Neutrophil (primary cell): ENCODE measurements around the gene PSMG3.
A peak's percentile ranks its signal among the peaks of the same experiment; 100 is the strongest.

Experiments
- H3K27ac ChIP-seq: fragments of 200-600 bp; sonication (generic); 2 replicates; pipeline ENCODE4 v1.5.1; 2016; ENCODE audit warnings: mild to moderate bottlenecking, moderate library complexity
- H3K27me3 ChIP-seq: fragments of 200-600 bp; sonication (generic); 2 replicates; pipeline ENCODE4 v1.6.0; 2016; ENCODE audit warnings: mild to moderate bottlenecking
- H3K36me3 ChIP-seq: fragments of 200-600 bp; sonication (generic); 2 replicates; pipeline ENCODE4 v1.5.1; 2017
- H3K4me1 ChIP-seq, 2 experiments: fragments of 200-600 bp in 1 of 2; sonication (generic) in 1 of 2; 1 replicate in 1 of 2; 2 replicates in 1 of 2; pipeline versions ENCODE4 v1.5.1 to v1.6.1; 2013 to 2016; ENCODE audit warnings: low read depth in 1 of 2, low read length in 1 of 2, mild to moderate bottlenecking in 1 of 2, moderate library complexity in 1 of 2; ENCODE audit not compliant: control insufficient read depth in 1 of 2, insufficient read depth in 1 of 2
- H3K4me3 ChIP-seq, 2 experiments: fragments of 200-600 bp in 1 of 2; sonication (generic) in 1 of 2; 1 replicate in 1 of 2; 2 replicates in 1 of 2; pipeline ENCODE4 v1.5.1; 2013 to 2016; ENCODE audit warnings: low read depth in 1 of 2, low read length in 1 of 2, mild to moderate bottlenecking in 1 of 2, moderate library complexity in 1 of 2
- H3K9me3 ChIP-seq: fragments of 200-600 bp; sonication (generic); 2 replicates; pipeline ENCODE4 v1.5.1; 2016
- TF ChIP-seq, protein P1 (sequence below): fragments of 200-600 bp; sonication (generic); IDR thresholded peaks from 2 replicates; pipeline ENCODE4 v1.5.1; 2016; ENCODE audit warnings: antibody characterized with exemption

Gene PSMG3

DNA sequence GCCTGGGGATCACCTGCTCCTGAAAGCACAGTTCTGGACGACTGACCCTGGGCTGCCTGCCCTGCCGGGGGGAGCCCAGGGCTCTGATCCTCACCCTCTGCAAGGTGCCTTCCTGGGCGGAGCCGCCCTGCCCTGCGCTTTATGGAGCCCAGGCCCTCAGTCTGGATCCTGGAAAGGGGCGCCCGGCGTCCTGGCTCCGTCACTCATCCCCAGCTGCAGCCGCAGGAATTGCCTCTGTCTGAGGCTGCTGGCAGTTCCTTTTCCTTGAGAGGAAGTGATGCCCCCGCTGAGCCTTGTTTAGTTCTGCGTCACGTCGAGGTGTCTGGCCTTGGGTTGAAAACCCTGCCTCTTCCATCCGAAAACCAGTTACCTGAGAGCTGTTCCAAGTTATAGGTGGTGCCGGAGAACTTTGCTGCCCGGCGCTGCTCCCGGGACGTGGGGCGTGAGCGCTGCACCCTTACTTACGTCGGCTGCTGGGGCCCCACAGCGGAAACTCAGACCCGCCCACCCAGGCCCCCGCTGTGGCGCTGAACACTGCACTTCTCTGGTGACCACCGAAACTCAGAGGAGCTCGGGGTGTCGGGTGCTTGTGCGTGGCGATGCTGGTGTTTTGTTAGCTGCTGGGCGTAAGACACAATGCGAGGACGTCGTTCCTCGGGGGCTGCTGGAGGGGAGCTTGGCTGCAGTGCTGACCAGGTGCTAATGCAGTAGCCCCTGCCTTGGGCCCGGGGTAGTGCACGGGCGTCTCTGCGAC is 34.0 kb downstream of the PSMG3 start:
- H3K4me3 ChIP-seq, result no peak overlapping the region
- TF ChIP-seq, protein P1, sequence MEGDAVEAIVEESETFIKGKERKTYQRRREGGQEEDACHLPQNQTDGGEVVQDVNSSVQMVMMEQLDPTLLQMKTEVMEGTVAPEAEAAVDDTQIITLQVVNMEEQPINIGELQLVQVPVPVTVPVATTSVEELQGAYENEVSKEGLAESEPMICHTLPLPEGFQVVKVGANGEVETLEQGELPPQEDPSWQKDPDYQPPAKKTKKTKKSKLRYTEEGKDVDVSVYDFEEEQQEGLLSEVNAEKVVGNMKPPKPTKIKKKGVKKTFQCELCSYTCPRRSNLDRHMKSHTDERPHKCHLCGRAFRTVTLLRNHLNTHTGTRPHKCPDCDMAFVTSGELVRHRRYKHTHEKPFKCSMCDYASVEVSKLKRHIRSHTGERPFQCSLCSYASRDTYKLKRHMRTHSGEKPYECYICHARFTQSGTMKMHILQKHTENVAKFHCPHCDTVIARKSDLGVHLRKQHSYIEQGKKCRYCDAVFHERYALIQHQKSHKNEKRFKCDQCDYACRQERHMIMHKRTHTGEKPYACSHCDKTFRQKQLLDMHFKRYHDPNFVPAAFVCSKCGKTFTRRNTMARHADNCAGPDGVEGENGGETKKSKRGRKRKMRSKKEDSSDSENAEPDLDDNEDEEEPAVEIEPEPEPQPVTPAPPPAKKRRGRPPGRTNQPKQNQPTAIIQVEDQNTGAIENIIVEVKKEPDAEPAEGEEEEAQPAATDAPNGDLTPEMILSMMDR, result no peak
- no peaks in the 10 kb centered on the region for H3K9me3 ChIP-seq
- no peak overlapping the region for H3K27ac ChIP-seq
- peaks cover 57% of the 10 kb centered on the region for H3K36me3 ChIP-seq
- no peaks in the 10 kb centered on the region for H3K27me3 ChIP-seq
- peaks cover 31 to 33% of the 10 kb centered on the region in 2 experiments for H3K4me1 ChIP-seq

DNA sequence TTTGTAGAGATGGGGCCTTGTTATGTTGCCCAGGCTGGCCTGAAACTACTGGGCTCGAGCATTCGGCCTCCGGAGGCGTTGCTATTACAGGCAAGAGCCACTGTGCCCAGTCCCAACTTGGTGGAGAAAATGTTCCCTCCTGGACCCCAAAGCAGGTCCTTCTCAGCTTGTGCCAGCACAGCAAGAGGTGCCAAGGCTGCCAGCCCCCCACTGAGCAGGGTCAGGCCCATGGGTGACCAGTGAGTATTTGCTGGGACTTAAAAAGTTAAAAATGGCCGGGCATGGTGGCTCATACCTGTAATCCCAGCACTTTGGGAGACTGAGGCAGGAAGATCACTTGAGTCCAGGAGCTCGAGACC is 34.8 kb downstream of the PSMG3 start:
- TF ChIP-seq, protein P1, result no peak
- peaks cover 34 to 35% of the 10 kb centered on the region in 2 experiments for H3K4me1 ChIP-seq
- no peak overlapping the region for H3K4me3 ChIP-seq
- H3K9me3 ChIP-seq, result no peaks in the 10 kb centered on the region
- no peaks in the 10 kb centered on the region for H3K27me3 ChIP-seq
- H3K36me3 ChIP-seq, result peaks cover 49% of the 10 kb centered on the region
- no peak overlapping the region for H3K27ac ChIP-seq

DNA sequence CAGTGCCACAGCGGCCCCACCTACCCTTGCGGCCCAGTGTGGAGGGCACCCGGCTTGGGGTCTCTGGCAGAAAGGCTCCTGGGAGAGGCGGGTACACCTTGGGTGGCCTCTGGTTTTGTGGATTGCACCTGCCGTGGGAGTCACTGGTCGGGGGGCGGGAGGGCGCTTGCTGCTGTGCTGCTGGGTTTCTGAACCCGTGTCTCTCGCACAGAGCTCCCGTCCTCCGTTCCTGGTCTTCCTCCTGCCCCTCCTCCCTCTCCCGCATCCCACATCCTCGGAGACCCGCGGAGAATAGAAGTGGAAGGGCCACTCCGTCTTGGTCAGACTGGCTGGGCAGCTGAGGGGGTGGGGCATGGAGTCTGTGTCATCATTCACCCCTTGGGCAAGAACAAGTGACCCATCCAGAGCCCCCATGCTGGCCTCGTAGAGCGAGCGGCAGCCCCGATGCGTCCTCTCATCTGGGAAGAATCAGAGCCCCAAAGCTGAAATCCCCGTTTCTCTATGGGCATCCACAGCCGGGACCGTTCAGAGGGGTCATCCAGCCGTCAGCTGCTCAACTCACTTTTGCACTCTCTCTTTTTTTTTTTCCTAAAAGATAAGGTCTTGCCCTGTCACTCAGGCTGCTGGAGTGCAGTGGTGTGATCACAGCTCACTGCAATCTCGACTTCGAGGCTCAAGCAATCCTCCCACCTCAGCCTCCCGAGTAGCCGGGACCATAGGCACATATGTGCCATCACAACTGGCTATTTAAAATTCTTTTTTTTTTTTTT is 35.3 kb downstream of the PSMG3 start:
- Histone ChIP-seq H3K36me3 (peaks cover 43% of the 10 kb centered on the region), H3K27me3 (no peaks in the 10 kb centered on the region), H3K27ac (peak overlapping the region; percentile 94), H3K4me3 (no peak overlapping the region), H3K9me3 (no peaks in the 10 kb centered on the region), H3K4me1 (peaks cover 37 to 38% of the 10 kb centered on the region in 2 experiments)
- TF ChIP-seq, protein P1, result no peak

DNA sequence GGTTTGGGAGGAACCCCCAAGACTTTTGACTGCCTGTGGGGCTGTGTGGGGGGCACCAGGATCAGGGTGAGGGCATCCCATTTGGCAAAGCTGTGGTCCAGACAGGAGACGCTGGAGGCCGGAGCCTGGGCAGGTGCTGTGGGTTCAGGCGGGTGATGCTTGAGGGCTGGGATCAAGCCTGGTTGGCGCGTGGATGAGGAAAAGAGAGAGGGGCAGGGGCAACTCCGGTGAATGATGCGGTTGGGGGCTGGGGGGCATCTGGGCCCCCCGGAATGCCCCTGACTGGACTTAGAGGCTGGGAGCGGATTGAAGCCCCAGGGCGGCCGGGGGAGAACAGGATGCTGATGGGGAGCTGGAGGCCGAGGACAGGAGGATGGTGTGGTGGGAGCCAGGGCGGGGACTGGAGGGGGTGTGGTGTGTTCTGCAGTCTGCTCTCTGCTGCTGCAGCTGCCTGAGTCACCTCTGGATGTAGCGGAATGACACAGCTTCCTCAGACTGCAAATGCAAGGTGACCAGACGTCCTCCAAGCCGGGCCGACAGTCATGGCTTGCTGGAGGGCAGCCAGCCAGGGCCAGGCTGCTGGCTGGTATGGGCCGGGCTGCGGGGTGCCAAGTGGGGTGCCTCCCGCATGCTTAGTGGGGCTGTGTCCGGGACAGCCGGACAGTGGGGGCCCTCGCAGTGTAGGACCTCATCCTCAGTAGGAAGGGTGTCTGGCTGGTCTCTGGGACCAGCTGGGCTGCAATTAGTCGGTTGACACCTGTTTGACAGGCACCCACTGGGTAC is 36.1 kb downstream of the PSMG3 start:
- H3K27me3 ChIP-seq, result no peaks in the 10 kb centered on the region
- no peaks in the 10 kb centered on the region for H3K9me3 ChIP-seq
- H3K27ac ChIP-seq, result peak overlapping the region; percentile 94
- peaks cover 37 to 38% of the 10 kb centered on the region in 2 experiments for H3K4me1 ChIP-seq
- TF ChIP-seq, protein P1, result no peak
- H3K36me3 ChIP-seq, result peaks cover 35% of the 10 kb centered on the region
- H3K4me3 ChIP-seq, result peak overlapping the region; percentile 63 to 67

DNA sequence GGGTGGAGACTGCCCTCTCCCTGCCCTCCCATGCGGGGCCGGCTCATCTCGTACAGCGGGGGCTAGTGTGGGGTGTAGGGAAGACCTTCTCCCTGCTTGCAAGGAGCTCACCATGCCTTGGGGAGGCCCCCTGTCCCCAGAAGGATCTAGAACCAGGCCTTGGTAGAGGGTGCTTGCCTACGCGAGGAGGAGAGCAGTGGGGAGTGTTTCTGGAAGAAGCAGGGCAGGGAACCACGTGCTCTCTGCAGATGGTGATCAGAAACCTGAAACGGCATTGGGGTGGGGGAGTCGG is 36.6 kb downstream of the PSMG3 start:
- Histone ChIP-seq H3K27me3 (no peaks in the 10 kb centered on the region), H3K4me3 (peak overlapping the region; percentile 63 to 67), H3K4me1 (peaks cover 37 to 38% of the 10 kb centered on the region in 2 experiments), H3K27ac (peak overlapping the region; percentile 94), H3K36me3 (peaks cover 30% of the 10 kb centered on the region), H3K9me3 (no peaks in the 10 kb centered on the region)
- TF ChIP-seq, protein P1, result no peak
